ACC112 (cell line): Measurements from ENCODE around the gene RAB3GAP2.
"Not testable (repeated sequence)": the region's sequence is repeated elsewhere in the genome, so short reads cannot be mapped to it uniquely, and the experiment has no call there.

Experiments
- H2AFZ ChIP-seq: fragments of 200-600 bp; sonication (generic); one replicate; pipeline ENCODE4 v1.6.0; 2017; ENCODE audit warnings: antibody characterized with exemption, low read length; ENCODE audit not compliant: unreplicated experiment
- H3K27ac ChIP-seq: fragments of 200-600 bp; sonication (generic); 2 replicates; pipeline ENCODE4 v1.5.1; 2014; ENCODE audit warnings: low read depth, mild to moderate bottlenecking, antibody characterized with exemption, low read length, moderate library complexity
- H3K27me3 ChIP-seq: fragments of 200-600 bp; sonication (generic); 2 replicates; pipeline ENCODE4 v1.6.1; 2014; ENCODE audit warnings: mild to moderate bottlenecking, antibody characterized with exemption, low read length, moderate library complexity, mixed read lengths; ENCODE audit not compliant: insufficient read depth
- H3K36me3 ChIP-seq: fragments of 200-600 bp; sonication (generic); 2 replicates; pipeline ENCODE4 v1.6.1; 2016; ENCODE audit warnings: mild to moderate bottlenecking, antibody characterized with exemption, low read length, moderate library complexity, mixed read lengths; ENCODE audit not compliant: insufficient read depth
- H3K4me1 ChIP-seq: fragments of 200-600 bp; sonication (generic); one replicate; pipeline ENCODE4 v1.6.1; 2016; ENCODE audit warnings: low read length, mixed read lengths; ENCODE audit not compliant: insufficient read depth, unreplicated experiment, control insufficient read depth
- H3K4me3 ChIP-seq: fragments of 200-600 bp; sonication (generic); 2 replicates; pipeline ENCODE4 v1.5.1; 2014; ENCODE audit warnings: mild to moderate bottlenecking, low read depth, low read length
- H3K79me2 ChIP-seq: fragments of 200-600 bp; sonication (generic); one replicate; pipeline ENCODE4 v1.6.0; 2016; ENCODE audit warnings: low read length; ENCODE audit not compliant: control insufficient read depth, unreplicated experiment, insufficient read depth

RAB3GAP2 gene

GRCh38 chr1:220260228-220260627 is 12.0 kb downstream of the RAB3GAP2 start:
- H2AFZ ChIP-seq, H3K27me3 ChIP-seq, H3K4me3 ChIP-seq, H3K27ac ChIP-seq, H3K4me1 ChIP-seq: not testable (repeated sequence)
- Histone ChIP-seq H3K36me3 (peaks cover 22% of the 10 kb centered on the region), H3K79me2 (peaks cover 68% of the 10 kb centered on the region)

- not testable (repeated sequence) for H3K27ac ChIP-seq, H3K27me3 ChIP-seq, H3K4me3 ChIP-seq, H2AFZ ChIP-seq, H3K4me1 ChIP-seq
- H3K79me2 ChIP-seq, result peaks cover 69% of the 10 kb centered on the region
- H3K36me3 ChIP-seq, result peaks cover 19% of the 10 kb centered on the region
Observed at GRCh38 chr1:220259756-220260155, 12.5 kb downstream of the RAB3GAP2 start.

GRCh38 chr1:220256194-220256593 is 16.1 kb downstream of the RAB3GAP2 start:
- not testable (repeated sequence) for H3K27me3 ChIP-seq, H2AFZ ChIP-seq, H3K27ac ChIP-seq, H3K4me1 ChIP-seq, H3K4me3 ChIP-seq
- Histone ChIP-seq H3K79me2 (peaks cover 51% of the 10 kb centered on the region), H3K36me3 (peaks cover 19% of the 10 kb centered on the region)

GRCh38 chr1:220255204-220255603 is 17.0 kb downstream of the RAB3GAP2 start:
- H3K4me1 ChIP-seq, result no peaks in the 10 kb centered on the region
- peaks cover 25% of the 10 kb centered on the region for H3K36me3 ChIP-seq
- H3K27ac ChIP-seq, result no peak overlapping the region
- H3K79me2 ChIP-seq, result peaks cover 43% of the 10 kb centered on the region
- H3K4me3 ChIP-seq, result no peak overlapping the region
- no peak overlapping the region for H2AFZ ChIP-seq
- H3K27me3 ChIP-seq, result no peaks in the 10 kb centered on the region

GRCh38 chr1:220253290-220253689 is 19.0 kb downstream of the RAB3GAP2 start:
- not testable (repeated sequence) for H3K27me3 ChIP-seq, H3K4me1 ChIP-seq, H3K4me3 ChIP-seq, H3K27ac ChIP-seq, H2AFZ ChIP-seq
- Histone ChIP-seq H3K36me3 (peaks cover 43% of the 10 kb centered on the region), H3K79me2 (peaks cover 32% of the 10 kb centered on the region)

GRCh38 chr1:220251272-220251671 is 21.0 kb downstream of the RAB3GAP2 start:
- H3K4me3 ChIP-seq, result no peak overlapping the region
- H3K79me2 ChIP-seq, result peaks cover 22% of the 10 kb centered on the region
- no peak overlapping the region for H2AFZ ChIP-seq
- H3K27ac ChIP-seq, result no peak overlapping the region
- H3K4me1 ChIP-seq, result no peaks in the 10 kb centered on the region
- no peaks in the 10 kb centered on the region for H3K27me3 ChIP-seq
- peaks cover 45% of the 10 kb centered on the region for H3K36me3 ChIP-seq

GRCh38 chr1:220250681-220251080 is 21.6 kb downstream of the RAB3GAP2 start:
- H3K27ac ChIP-seq, result no peak overlapping the region
- peaks cover 17% of the 10 kb centered on the region for H3K79me2 ChIP-seq
- no peak overlapping the region for H2AFZ ChIP-seq
- no peaks in the 10 kb centered on the region for H3K27me3 ChIP-seq
- H3K4me3 ChIP-seq, result no peak overlapping the region
- H3K36me3 ChIP-seq, result peaks cover 45% of the 10 kb centered on the region
- no peaks in the 10 kb centered on the region for H3K4me1 ChIP-seq

GRCh38 chr1:220249522-220249921 is 22.7 kb downstream of the RAB3GAP2 start:
- Histone ChIP-seq H3K79me2 (peaks cover 15% of the 10 kb centered on the region), H2AFZ (no peak overlapping the region), H3K27ac (no peak overlapping the region), H3K27me3 (no peaks in the 10 kb centered on the region), H3K4me3 (no peak overlapping the region), H3K4me1 (no peaks in the 10 kb centered on the region), H3K36me3 (peaks cover 45% of the 10 kb centered on the region)

- not testable (repeated sequence) for H3K27me3 ChIP-seq, H2AFZ ChIP-seq, H3K27ac ChIP-seq, H3K4me3 ChIP-seq, H3K4me1 ChIP-seq
- peaks cover 45% of the 10 kb centered on the region for H3K36me3 ChIP-seq
- peaks cover 21% of the 10 kb centered on the region for H3K79me2 ChIP-seq
Observed at GRCh38 chr1:220248715-220249265, 23.5 kb downstream of the RAB3GAP2 start.

- H2AFZ ChIP-seq, H3K27ac ChIP-seq, H3K4me3 ChIP-seq, H3K4me1 ChIP-seq, H3K27me3 ChIP-seq: not testable (repeated sequence)
- Histone ChIP-seq H3K36me3 (peaks cover 27% of the 10 kb centered on the region), H3K79me2 (peaks cover 40% of the 10 kb centered on the region)
Observed at GRCh38 chr1:220245900-220246299, 26.4 kb downstream of the RAB3GAP2 start.

GRCh38 chr1:220243947-220244346 is 28.3 kb downstream of the RAB3GAP2 start:
- Histone ChIP-seq H3K27me3 (no peaks in the 10 kb centered on the region), H3K79me2 (peaks cover 53% of the 10 kb centered on the region), H3K4me3 (no peak overlapping the region), H3K36me3 (peaks cover 7% of the 10 kb centered on the region), H3K4me1 (no peaks in the 10 kb centered on the region), H3K27ac (no peak overlapping the region), H2AFZ (no peak overlapping the region)
